Measurements from ENCODE around the gene MOB3A.
A peak's percentile ranks its signal among the peaks of the same experiment; 100 is the strongest.
"Not testable (repeated sequence)": the region's sequence is repeated elsewhere in the genome, so short reads cannot be mapped to it uniquely, and the experiment has no call there.

Gene MOB3A

GRCh38 chr19:2034729-2035589, 61.2 kb downstream of the MOB3A start:
- TF ChIP-seq CTCF (IDR thresholded peaks at IDR 0.05): no peak
- no peak overlapping the region for H3K4me3 ChIP-seq (ENCODE audit: low read depth, low read length)
- no peak overlapping the region for H3K27ac ChIP-seq
- no peaks in the 10 kb centered on the region for H3K9me3 ChIP-seq (ENCODE audit: control insufficient read depth, low read length)
- H2AFZ ChIP-seq: no peak overlapping the region
- no peak overlapping the region for H3K4me2 ChIP-seq (ENCODE audit: low read length)
- no peaks in the 10 kb centered on the region for H3K27me3 ChIP-seq (ENCODE audit: control insufficient read depth, insufficient read depth, low read length)
- H3K36me3 ChIP-seq (ENCODE audit: control insufficient read depth, insufficient read depth, low read length): no peaks in the 10 kb centered on the region
- H3K9ac ChIP-seq: no peak overlapping the region
- no peaks in the 10 kb centered on the region for H3K79me2 ChIP-seq
- H3K4me1 ChIP-seq: peaks cover 12% of the 10 kb centered on the region

- H3K4me2 ChIP-seq (ENCODE audit: low read length); H3K27me3 ChIP-seq (ENCODE audit: control insufficient read depth, insufficient read depth, low read length); H3K4me3 ChIP-seq (ENCODE audit: low read depth, low read length); H3K27ac ChIP-seq; H3K9ac ChIP-seq; H3K9me3 ChIP-seq (ENCODE audit: control insufficient read depth, low read length); H3K36me3 ChIP-seq (ENCODE audit: control insufficient read depth, insufficient read depth, low read length); H2AFZ ChIP-seq; H3K79me2 ChIP-seq: not testable (repeated sequence)
- peaks cover 12% of the 10 kb centered on the region for H3K4me1 ChIP-seq
Observed at GRCh38 chr19:2034253-2034652, 61.9 kb downstream of the MOB3A start.

- Histone ChIP-seq H3K27me3 (ENCODE audit: control insufficient read depth, insufficient read depth, low read length) (no peaks in the 10 kb centered on the region), H2AFZ (no peak overlapping the region), H3K4me3 (ENCODE audit: low read depth, low read length) (no peak overlapping the region), H3K27ac (no peak overlapping the region), H3K36me3 (ENCODE audit: control insufficient read depth, insufficient read depth, low read length) (no peaks in the 10 kb centered on the region), H3K9ac (no peak overlapping the region), H3K79me2 (no peaks in the 10 kb centered on the region), H3K9me3 (ENCODE audit: control insufficient read depth, low read length) (no peaks in the 10 kb centered on the region), H3K4me2 (ENCODE audit: low read length) (no peak overlapping the region), H3K4me1 (peaks cover 12% of the 10 kb centered on the region)
- no peak for TF ChIP-seq CTCF (IDR thresholded peaks at IDR 0.05)
Observed at GRCh38 chr19:2033825-2034159, 62.3 kb downstream of the MOB3A start.

- TF ChIP-seq CTCF (IDR thresholded peaks at IDR 0.05): no peak
- no peak overlapping the region for H3K4me3 ChIP-seq (ENCODE audit: low read depth, low read length)
- no peaks in the 10 kb centered on the region for H3K9me3 ChIP-seq (ENCODE audit: control insufficient read depth, low read length)
- no peak overlapping the region for H3K9ac ChIP-seq
- H3K79me2 ChIP-seq: no peaks in the 10 kb centered on the region
- H3K27ac ChIP-seq: no peak overlapping the region
- H3K27me3 ChIP-seq (ENCODE audit: control insufficient read depth, insufficient read depth, low read length): no peaks in the 10 kb centered on the region
- no peak overlapping the region for H3K4me2 ChIP-seq (ENCODE audit: low read length)
- H3K4me1 ChIP-seq: peaks cover 12% of the 10 kb centered on the region
- no peak overlapping the region for H2AFZ ChIP-seq
- no peaks in the 10 kb centered on the region for H3K36me3 ChIP-seq (ENCODE audit: control insufficient read depth, insufficient read depth, low read length)
Observed at GRCh38 chr19:2033115-2033824, 62.9 kb downstream of the MOB3A start.

- H3K4me2 ChIP-seq (ENCODE audit: low read length): peak overlapping the region; percentile 84
- H3K4me1 ChIP-seq: peaks cover 12% of the 10 kb centered on the region
- H3K79me2 ChIP-seq: no peaks in the 10 kb centered on the region
- H3K27ac ChIP-seq: peak overlapping the region; percentile 76
- no peak overlapping the region for H3K9ac ChIP-seq
- peak overlapping the region; percentile 76 for H2AFZ ChIP-seq
- no peak for TF ChIP-seq CTCF (IDR thresholded peaks at IDR 0.05)
- H3K4me3 ChIP-seq (ENCODE audit: low read depth, low read length): peak overlapping the region; percentile 55
- H3K27me3 ChIP-seq (ENCODE audit: control insufficient read depth, insufficient read depth, low read length): no peaks in the 10 kb centered on the region
- no peaks in the 10 kb centered on the region for H3K36me3 ChIP-seq (ENCODE audit: control insufficient read depth, insufficient read depth, low read length)
- no peaks in the 10 kb centered on the region for H3K9me3 ChIP-seq (ENCODE audit: control insufficient read depth, low read length)
Observed at GRCh38 chr19:2032296-2032941, 63.7 kb downstream of the MOB3A start.

Measured in parathyroid adenoma (tissue), 2 donors.